GM12878 (cell line): ENCODE results near the gene UBE2D3. TPM values are rescaled to one million over a fixed set of nuclear protein-coding genes. Genes with fewer than 3 reads are reported as not detected.

Experiments used
- CBX3 ChIP-seq: fragments of 200-600 bp; sonication (generic); IDR thresholded peaks from 2 replicates; pipeline ENCODE4 v1.6.1; 2016; ENCODE audit warnings: low read depth, borderline replicate concordance
- FOXM1 ChIP-seq: IDR thresholded peaks from 2 replicates; pipeline ENCODE4 v1.6.1; 2012; ENCODE audit warnings: low read depth, mild to moderate bottlenecking, inconsistent platforms, low read length, moderate library complexity
- HDAC6 ChIP-seq: fragments of 200-600 bp; sonication (generic); IDR thresholded peaks from one replicate; pipeline ENCODE4 v1.8.0; 2017; ENCODE audit warnings: antibody characterized with exemption; ENCODE audit not compliant: unreplicated experiment
- MEF2B ChIP-seq: fragments of 450-650 bp; IDR thresholded peaks from 2 replicates; pipeline ENCODE4 v1.6.1; 2018; ENCODE audit warnings: mild to moderate bottlenecking, moderate library complexity; ENCODE audit not compliant: partially characterized antibody, poor library complexity, severe bottlenecking
- PAX5 ChIP-seq: IDR thresholded peaks from 2 replicates; pipeline ENCODE4 v1.6.1; 2011; ENCODE audit warnings: low read depth, low read length, borderline replicate concordance
- PAX8 ChIP-seq: fragments of 450-650 bp; IDR thresholded peaks from 2 replicates; pipeline ENCODE4 v1.6.1; 2017; ENCODE audit warnings: mild to moderate bottlenecking, moderate library complexity
- POLR2A ChIP-seq: IDR thresholded peaks from 2 replicates; pipeline ENCODE4 v1.6.1; 2011; ENCODE audit warnings: low read depth, mild to moderate bottlenecking, low read length
- RAD21 ChIP-seq: IDR thresholded peaks from 2 replicates; pipeline ENCODE4 v1.6.1; 2011; ENCODE audit warnings: mild to moderate bottlenecking, low read depth, low read length, moderate library complexity; ENCODE audit not compliant: insufficient read depth
- RB1 ChIP-seq: fragments of 450-650 bp; formaldehyde crosslinking; IDR thresholded peaks from 2 replicates; pipeline ENCODE4 v1.6.1; 2017; ENCODE audit warnings: mild to moderate bottlenecking, borderline replicate concordance
- RBBP5 ChIP-seq: fragments of 200-600 bp; sonication (generic); conservative IDR thresholded peaks from 2 replicates; pipeline ENCODE4 v1.6.1; 2016
- RCOR1 ChIP-seq: conservative IDR thresholded peaks from 2 replicates; pipeline ENCODE4 v1.6.1; 2012; ENCODE audit warnings: low read depth, low read length, improper control_type of control experiment
- RELA ChIP-seq: fragments of 450-650 bp; IDR thresholded peaks from 2 replicates; pipeline ENCODE4 v1.8.0; 2014; ENCODE audit warnings: borderline replicate concordance; ENCODE audit not compliant: partially characterized antibody
- RFX5 ChIP-seq: IDR thresholded peaks from 2 replicates; pipeline ENCODE4 v1.6.1; 2011; ENCODE audit warnings: low read depth, low read length, improper control_type of control experiment
- SREBF1 ChIP-seq: IDR thresholded peaks from 2 replicates; pipeline ENCODE4 v1.6.1; 2012; ENCODE audit warnings: mild to moderate bottlenecking, low read length
- SUPT20H ChIP-seq: IDR thresholded peaks from 2 replicates; pipeline ENCODE4 v1.6.1; 2011; ENCODE audit warnings: low read depth, mild to moderate bottlenecking, low read length, moderate library complexity, borderline replicate concordance; ENCODE audit not compliant: control insufficient read depth
- TAF1 ChIP-seq: IDR thresholded peaks from 2 replicates; pipeline ENCODE4 v1.6.1; 2011; ENCODE audit warnings: mild to moderate bottlenecking, low read depth, low read length, borderline replicate concordance
- TARDBP ChIP-seq: IDR thresholded peaks from 2 replicates; pipeline ENCODE4 v1.6.1; 2016; ENCODE audit warnings: borderline replicate concordance
- TBL1XR1 ChIP-seq: IDR thresholded peaks from 2 replicates; pipeline ENCODE4 v1.6.1; 2012; ENCODE audit warnings: low read depth, low read length, improper control_type of control experiment
- TCF7 ChIP-seq: IDR thresholded peaks from 2 replicates; pipeline ENCODE4 v1.6.1; 2014; ENCODE audit warnings: antibody characterized with exemption, borderline replicate concordance
- WRNIP1 ChIP-seq: IDR thresholded peaks from 2 replicates; pipeline ENCODE4 v1.6.1; 2011; ENCODE audit warnings: low read depth, low read length, improper control_type of control experiment, borderline replicate concordance
- YBX1 ChIP-seq: fragments of 450-650 bp; IDR thresholded peaks from 2 replicates; pipeline ENCODE4 v1.6.1; 2016; ENCODE audit warnings: antibody characterized with exemption
- ZBED1 ChIP-seq: IDR thresholded peaks from 2 replicates; pipeline ENCODE4 v1.6.1; 2016; ENCODE audit warnings: borderline replicate concordance
- ZNF207 ChIP-seq: fragments of 450-650 bp; IDR thresholded peaks from 2 replicates; pipeline ENCODE4 v1.6.1; 2014; ENCODE audit warnings: antibody characterized with exemption, mild to moderate bottlenecking, borderline replicate concordance
- ZNF217 ChIP-seq: fragments of 450-650 bp; IDR thresholded peaks from 2 replicates; pipeline ENCODE4 v1.6.1; 2017; ENCODE audit warnings: antibody characterized with exemption, mild to moderate bottlenecking
- ZSCAN29 ChIP-seq: fragments of 450-650 bp; IDR thresholded peaks from 2 replicates; pipeline ENCODE4 v1.6.1; 2017; ENCODE audit warnings: mild to moderate bottlenecking, moderate library complexity
- polyA plus RNA-seq, 11 experiments: library from polyadenylated mRNA; depleted of rRNA in 4 of 11; unstranded in 6 of 11; stranded (reverse) in 5 of 11; fragments of >200 nt; fragmentation: Nextera tagmentation in 4 of 11; fragmentation: Illumina TruSeq in 1 of 11; extraction: Ambion mirVana in 4 of 11; extraction: Trizol in 1 of 11; gene quantifications; 1 replicate in 1 of 11; 2 replicates in 10 of 11; pipeline versions ENCODE4 v1.2.1 to v1.2.3, GENCODE V29; 2011 to 2016; ENCODE audit warnings: inconsistent platforms in 2 of 11, missing spikeins in 2 of 11, low read depth in 1 of 11
- total RNA-seq, 4 experiments: library from RNA; depleted of rRNA in 3 of 4; stranded (reverse); fragments of >200 nt in 3 of 4; fragmentation: Illumina TruSeq in 1 of 4; extraction: Trizol in 1 of 4; gene quantifications; 2 replicates each; pipeline versions ENCODE4 v1.2.1 to v1.2.3, GENCODE V29; 2013 to 2021
- TF ChIP-seq, protein P1 (sequence below): fragments of 450-650 bp; IDR thresholded peaks from 2 replicates; pipeline ENCODE4 v1.6.1; 2018; ENCODE audit warnings: borderline replicate concordance, mild to moderate bottlenecking; ENCODE audit not compliant: partially characterized antibody
- TF ChIP-seq, protein P2 (sequence below): IDR thresholded peaks from 2 replicates; pipeline ENCODE4 v1.6.1; 2012; ENCODE audit warnings: low read depth, low read length, improper control_type of control experiment
- TF ChIP-seq, protein P3 (sequence below): IDR thresholded peaks from 2 replicates; pipeline ENCODE4 v1.6.1; 2011; ENCODE audit warnings: low read depth, mild to moderate bottlenecking, low read length, moderate library complexity, borderline replicate concordance; ENCODE audit errors: extremely low read depth
- TF ChIP-seq, protein P4 (sequence below): fragments of 450-650 bp; IDR thresholded peaks from 2 replicates; pipeline ENCODE4 v1.6.1; 2014; ENCODE audit warnings: mild to moderate bottlenecking

UBE2D3 gene
- total and polyA plus RNA-seq, 10 of the 15 experiments (the other 5 are each of a cell fraction or from before 2014, with no cell fraction given): 162 to 572 (median 395) TPM

DNA sequence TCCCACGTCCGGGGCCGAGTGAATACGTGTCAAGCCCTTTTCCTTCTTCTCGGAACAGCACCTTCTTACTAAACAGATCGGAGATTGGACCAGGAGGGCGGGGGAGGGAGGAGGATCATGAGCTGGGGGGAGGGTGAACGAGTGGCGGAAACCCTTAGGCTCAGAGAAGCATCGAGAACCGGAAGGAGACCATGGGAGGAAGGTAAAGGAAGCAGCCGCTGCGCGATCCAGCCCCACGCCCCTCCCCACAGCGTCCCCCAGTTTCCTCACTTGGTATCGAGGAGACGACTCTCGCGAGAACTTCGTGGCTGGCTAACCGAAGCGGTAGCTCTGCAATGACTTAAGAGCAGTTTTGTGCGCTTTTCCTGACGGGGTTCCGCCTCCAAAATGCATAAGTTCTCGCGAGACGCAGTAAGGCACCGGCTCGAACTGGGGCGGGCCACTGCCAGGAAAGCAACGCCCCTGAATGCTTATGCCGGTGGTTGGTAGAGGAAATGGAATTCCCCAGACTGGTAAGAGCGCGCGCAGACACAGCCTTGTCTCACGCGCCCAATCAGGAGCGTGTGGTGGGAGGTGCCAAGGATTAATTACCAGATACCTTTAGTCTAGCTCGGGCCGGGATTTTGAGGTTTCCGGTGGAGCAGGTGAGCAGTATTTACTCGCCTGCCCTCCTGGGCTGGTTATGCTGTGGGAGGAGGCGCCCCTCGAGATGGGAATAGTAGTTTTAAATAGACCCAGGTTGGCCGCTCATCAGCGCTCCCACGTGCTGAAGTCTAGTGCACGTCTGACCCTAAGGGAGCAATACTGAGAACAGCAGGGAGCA lies 534 bp upstream of the UBE2D3 start (continued):
- TF ChIP-seq RFX5: peak; percentile 32; the same call in 1 of the 2 replicates
- TF ChIP-seq RCOR1: peak; percentile 97; the same call in 1 of the 2 replicates
- TF ChIP-seq FOXM1: peak; percentile 60; the same call in 1 of the 2 replicates
- no peak for TF ChIP-seq TCF7
- TF ChIP-seq RB1: peak; percentile 93
- peak; percentile 64 for TF ChIP-seq POLR2A
- TF ChIP-seq ZSCAN29: no peak
- TF ChIP-seq, protein P1, sequence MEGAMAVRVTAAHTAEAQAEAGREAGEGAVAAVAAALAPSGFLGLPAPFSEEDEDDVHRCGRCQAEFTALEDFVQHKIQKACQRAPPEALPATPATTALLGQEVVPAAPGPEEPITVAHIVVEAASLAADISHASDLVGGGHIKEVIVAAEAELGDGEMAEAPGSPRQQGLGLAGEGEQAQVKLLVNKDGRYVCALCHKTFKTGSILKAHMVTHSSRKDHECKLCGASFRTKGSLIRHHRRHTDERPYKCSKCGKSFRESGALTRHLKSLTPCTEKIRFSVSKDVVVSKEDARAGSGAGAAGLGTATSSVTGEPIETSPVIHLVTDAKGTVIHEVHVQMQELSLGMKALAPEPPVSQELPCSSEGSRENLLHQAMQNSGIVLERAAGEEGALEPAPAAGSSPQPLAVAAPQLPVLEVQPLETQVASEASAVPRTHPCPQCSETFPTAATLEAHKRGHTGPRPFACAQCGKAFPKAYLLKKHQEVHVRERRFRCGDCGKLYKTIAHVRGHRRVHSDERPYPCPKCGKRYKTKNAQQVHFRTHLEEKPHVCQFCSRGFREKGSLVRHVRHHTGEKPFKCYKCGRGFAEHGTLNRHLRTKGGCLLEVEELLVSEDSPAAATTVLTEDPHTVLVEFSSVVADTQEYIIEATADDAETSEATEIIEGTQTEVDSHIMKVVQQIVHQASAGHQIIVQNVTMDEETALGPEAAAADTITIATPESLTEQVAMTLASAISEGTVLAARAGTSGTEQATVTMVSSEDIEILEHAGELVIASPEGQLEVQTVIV: peak; percentile 27
- TF ChIP-seq ZNF217: no peak
- no peak for TF ChIP-seq HDAC6
- TF ChIP-seq PAX5: peak; percentile 5; the same call in 1 of the 2 replicates
- TF ChIP-seq MEF2B: peak; percentile 52
- no peak for TF ChIP-seq YBX1
- no peak for TF ChIP-seq PAX8
- no peak for TF ChIP-seq WRNIP1
- TF ChIP-seq, protein P2, sequence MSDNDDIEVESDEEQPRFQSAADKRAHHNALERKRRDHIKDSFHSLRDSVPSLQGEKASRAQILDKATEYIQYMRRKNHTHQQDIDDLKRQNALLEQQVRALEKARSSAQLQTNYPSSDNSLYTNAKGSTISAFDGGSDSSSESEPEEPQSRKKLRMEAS: peak; percentile 41; the same call in 1 of the 2 replicates
- no peak; the same call in 1 of the 2 replicates for TF ChIP-seq ZBED1
- no peak for TF ChIP-seq CBX3
- TF ChIP-seq RBBP5: no peak
- TF ChIP-seq ZNF207: 0 out of 2 replicates have a peak, but pooled peaks have one; percentile 22
- TF ChIP-seq TBL1XR1: no peak
- no peak for TF ChIP-seq TARDBP
- TF ChIP-seq, protein P3, sequence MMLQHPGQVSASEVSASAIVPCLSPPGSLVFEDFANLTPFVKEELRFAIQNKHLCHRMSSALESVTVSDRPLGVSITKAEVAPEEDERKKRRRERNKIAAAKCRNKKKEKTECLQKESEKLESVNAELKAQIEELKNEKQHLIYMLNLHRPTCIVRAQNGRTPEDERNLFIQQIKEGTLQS: no peak
- TF ChIP-seq SUPT20H: no peak
- TF ChIP-seq, protein P4, sequence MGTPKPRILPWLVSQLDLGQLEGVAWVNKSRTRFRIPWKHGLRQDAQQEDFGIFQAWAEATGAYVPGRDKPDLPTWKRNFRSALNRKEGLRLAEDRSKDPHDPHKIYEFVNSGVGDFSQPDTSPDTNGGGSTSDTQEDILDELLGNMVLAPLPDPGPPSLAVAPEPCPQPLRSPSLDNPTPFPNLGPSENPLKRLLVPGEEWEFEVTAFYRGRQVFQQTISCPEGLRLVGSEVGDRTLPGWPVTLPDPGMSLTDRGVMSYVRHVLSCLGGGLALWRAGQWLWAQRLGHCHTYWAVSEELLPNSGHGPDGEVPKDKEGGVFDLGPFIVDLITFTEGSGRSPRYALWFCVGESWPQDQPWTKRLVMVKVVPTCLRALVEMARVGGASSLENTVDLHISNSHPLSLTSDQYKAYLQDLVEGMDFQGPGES: no peak
- peak; percentile 40; the same call in 1 of the 2 replicates for TF ChIP-seq SREBF1
- TF ChIP-seq TAF1: peak; percentile 83; the same call in 1 of the 2 replicates
- TF ChIP-seq RAD21: peak; percentile 18; the same call in 1 of the 2 replicates
- TF ChIP-seq RELA: peak; percentile 95
